Caki2 (cell line): ENCODE measurements around the gene CGA. TPM values are rescaled to one million over a fixed set of nuclear protein-coding genes. Genes with fewer than 3 reads are reported as not detected.

Experiments
- DNase-seq: peaks from one replicate; pipeline ENCODE4 v3.0.0-alpha.2; 2015; ENCODE audit warnings: low read depth
- in situ Hi-C: cut with HindIII; loops from 2 replicates; pipeline ENCODE4 v1.10.0; 2016; ENCODE audit warnings: low sequenced_read_pairs, low pct_unique_long_range_greater_than_20kb, mixed read lengths
- total RNA-seq: library from RNA; depleted of rRNA; stranded (reverse); fragments of >200 nt; shearing (Covaris generic); gene quantifications from 2 replicates; pipeline ENCODE4 v1.2.3, GENCODE V29; 2014; ENCODE audit warnings: low replicate concordance; rRNA removed

The CGA gene
- total RNA-seq, 1 experiment from 2014 or later, result not detected

- no peak for DNase-seq
Observed at GRCh38 chr6:87045521-87046075, 49.3 kb downstream of the CGA start.

DNA sequence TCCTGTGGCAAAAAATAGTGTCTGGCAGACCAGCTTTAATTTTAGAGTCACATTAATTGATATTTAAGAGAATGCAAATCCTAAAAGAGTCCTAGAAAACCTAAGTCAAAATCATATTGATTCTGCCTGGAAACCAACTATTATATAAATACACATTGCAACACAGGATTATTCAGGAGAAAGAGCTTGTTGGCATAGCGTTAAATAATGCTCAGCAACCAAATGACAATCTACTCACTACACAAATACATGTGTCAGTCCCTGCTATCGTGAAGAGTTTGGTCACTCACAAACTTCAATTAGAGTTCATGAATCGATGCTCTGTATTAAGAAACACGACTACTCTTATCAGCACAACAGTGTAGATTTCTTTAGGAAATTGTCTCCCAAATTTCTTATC, 54.2 kb downstream of the CGA start:
- no peak for DNase-seq
- in situ Hi-C loops, result no loop called here

More at GRCh38 chr6:87045521-87046075, 49.3 kb downstream of the CGA start:
- in situ Hi-C loops, result no loop called here

Other genes with a start within 250 kb of the CGA start
- gene HTR1E, start 157.6 kb downstream of the CGA start, total RNA-seq, result not detected in 2 replicates
- gene ZNF292, start 60.5 kb upstream of the CGA start, total RNA-seq, result 9.6 and 10.7 TPM in 2 replicates
- gene SMIM8, start 227.5 kb upstream of the CGA start, total RNA-seq, result 4.3 and 4.9 TPM in 2 replicates
- not detected in 2 replicates for gene GJB7, start 234.2 kb upstream of the CGA start, total RNA-seq
- gene C6orf163, start 249.7 kb upstream of the CGA start, total RNA-seq, result not detected in 2 replicates